Measurements from ENCODE around the gene SEMA4C. TPM values are rescaled to one million over a fixed set of nuclear protein-coding genes. Genes with fewer than 3 reads are reported as not detected.

SEMA4C gene
- total RNA-seq, 4 donors from 2014 or later, result 23.5 to 42.7 (median 30.2) TPM

DNA sequence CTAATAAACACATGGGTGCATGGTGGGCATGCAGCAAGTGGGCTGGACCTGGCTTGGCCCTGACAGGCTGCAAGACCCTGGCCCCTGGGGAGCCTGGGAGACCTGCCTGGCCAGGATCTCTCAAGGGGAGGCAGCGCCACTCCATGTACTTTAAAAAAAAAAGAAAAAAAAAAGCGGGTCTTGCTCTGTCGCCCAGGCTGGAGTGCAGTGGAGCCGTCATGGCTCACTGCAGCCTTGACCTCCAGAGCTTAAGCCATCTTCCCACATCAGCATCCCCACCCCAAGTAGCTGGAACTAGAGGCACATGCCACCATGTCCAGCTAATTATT, 29.5 kb upstream of the SEMA4C start:
- no peak for DNase-seq (ENCODE audit: low spot score in 2 of 2)
- H3K4me3 ChIP-seq (ENCODE audit: low read depth, poor library complexity, severe bottlenecking), result no peak overlapping the region
- intact Hi-C loops (cut with DNase I; ENCODE audit: low total_unique reads), result no loop called here
- 87% methylated on average over 4 of the region's 4 CpGs for WGBS, 2 donors
- TF ChIP-seq POLR2A (IDR thresholded peaks at IDR 0.05) (no peak), CTCF (IDR thresholded peaks at IDR 0.05) (no peak)

GRCh38 chr2:96898641-96899412, 28.9 kb upstream of the SEMA4C start:
- intact Hi-C loops (cut with DNase I; ENCODE audit: low total_unique reads), result no loop called here
- H3K4me3 ChIP-seq (ENCODE audit: low read depth, poor library complexity, severe bottlenecking), result no peak overlapping the region
- DNase-seq (ENCODE audit: low spot score in 2 of 2), result no peak
- WGBS, 2 donors, result 61% methylated on average over 11 of the region's 11 CpGs
- TF ChIP-seq CTCF (IDR thresholded peaks at IDR 0.05) (no peak), POLR2A (IDR thresholded peaks at IDR 0.05) (no peak)

- TF ChIP-seq POLR2A (IDR thresholded peaks at IDR 0.05) (no peak), CTCF (IDR thresholded peaks at IDR 0.05) (no peak)
- no peak for DNase-seq (ENCODE audit: low spot score in 2 of 2)
- intact Hi-C loops (cut with DNase I; ENCODE audit: low total_unique reads), result no loop called here
- H3K4me3 ChIP-seq (ENCODE audit: low read depth, poor library complexity, severe bottlenecking), result no peak overlapping the region
- 78 to 81% methylated on average over 8 of the region's 8 CpGs for WGBS, 2 donors
Measured at GRCh38 chr2:96898135-96898505, 28.2 kb upstream of the SEMA4C start.

DNA sequence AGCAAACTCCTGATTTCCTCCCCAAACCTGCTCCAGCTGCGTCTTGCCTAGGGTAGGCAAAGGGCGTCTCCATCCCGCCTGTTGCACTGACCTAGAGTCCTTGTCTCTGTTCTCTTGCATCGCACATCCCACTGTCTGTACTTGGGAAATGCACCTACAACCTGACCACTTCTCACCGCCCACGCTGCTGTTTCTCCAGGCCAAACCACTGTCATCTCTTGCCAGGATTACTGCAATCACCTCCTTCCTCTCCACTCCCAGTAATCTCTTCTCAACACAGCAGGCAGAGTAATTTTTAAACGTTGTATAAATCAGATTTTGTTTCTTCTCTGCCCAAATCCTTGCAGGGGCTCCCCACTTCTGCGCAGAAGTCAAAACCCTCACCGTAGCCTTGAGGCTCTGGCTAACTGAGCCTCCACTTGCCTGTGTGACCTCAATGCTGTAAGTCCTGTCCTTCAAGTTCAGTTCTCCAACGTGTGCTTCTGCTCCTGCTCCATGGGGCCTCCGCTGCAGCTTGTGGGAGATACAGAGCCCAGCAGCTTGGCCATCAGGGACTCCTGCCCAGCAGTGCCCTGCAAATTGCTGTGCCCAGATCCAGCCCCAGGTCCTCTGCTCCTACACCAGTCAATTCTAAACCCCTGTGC, 27.7 kb upstream of the SEMA4C start:
- intact Hi-C loops (cut with DNase I; ENCODE audit: low total_unique reads), result no loop called here
- 54 to 66% methylated on average over 11 of the region's 11 CpGs for WGBS, 2 donors
- no peak overlapping the region for H3K4me3 ChIP-seq (ENCODE audit: low read depth, poor library complexity, severe bottlenecking)
- DNase-seq (ENCODE audit: low spot score in 2 of 2), result no peak
- TF ChIP-seq POLR2A (IDR thresholded peaks at IDR 0.05), result no peak

GRCh38 chr2:96895746-96896651, 26.1 kb upstream of the SEMA4C start:
- no peak overlapping the region for H3K4me3 ChIP-seq (ENCODE audit: low read depth, poor library complexity, severe bottlenecking)
- TF ChIP-seq POLR2A (IDR thresholded peaks at IDR 0.05) (no peak), CTCF (IDR thresholded peaks at IDR 0.05) (no peak)
- intact Hi-C loops (cut with DNase I; ENCODE audit: low total_unique reads), result no loop called here
- DNase-seq (ENCODE audit: low spot score in 2 of 2), result no peak
- WGBS, 2 donors, result 59 to 64% methylated on average over 14 of the region's 18 CpGs

Data from lower leg skin (tissue), 4 donors.